ENCODE data around the gene SMTN. TPM values are rescaled to one million over a fixed set of nuclear protein-coding genes. Genes with fewer than 3 reads are reported as not detected.

SMTN gene
- total and polyA plus RNA-seq, 3 donors from 2014 or later, result 31.6 to 52.5 (median 50.1) TPM

DNA sequence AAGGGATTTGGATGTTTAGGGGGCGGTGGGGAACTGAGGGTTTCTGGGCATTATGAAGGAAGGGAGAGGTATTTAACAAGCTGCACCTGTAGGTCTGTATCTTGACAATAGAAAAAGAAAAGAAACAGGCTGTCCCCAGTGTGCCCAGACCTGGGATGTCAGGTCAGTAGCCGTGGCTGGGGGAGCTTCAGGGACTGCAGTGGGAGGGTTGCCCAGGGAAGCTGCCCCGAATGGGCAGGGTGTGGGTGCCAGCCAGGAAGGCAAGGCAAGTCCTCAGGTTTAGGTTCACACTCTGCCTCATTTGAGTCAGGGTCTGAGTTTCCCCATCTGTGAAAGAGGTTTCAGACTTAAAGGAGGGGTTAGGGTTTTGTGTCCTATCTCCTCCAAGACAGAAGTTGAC, 43.2 kb downstream of the SMTN start:
- Histone ChIP-seq H3K4me1 (peaks cover 7% of the 10 kb centered on the region), H3K9me3 (no peaks in the 10 kb centered on the region), H3K27ac (no peak overlapping the region), H3K4me3 (no peak overlapping the region), H3K27me3 (no peaks in the 10 kb centered on the region), H3K36me3 (ENCODE audit: low read depth, missing control alignments) (no peaks in the 10 kb centered on the region)
- 78 to 80% methylated on average over 3 of the region's 3 CpGs for WGBS, 2 donors
- DNase-seq, result no peak
- TF ChIP-seq, protein P1, sequence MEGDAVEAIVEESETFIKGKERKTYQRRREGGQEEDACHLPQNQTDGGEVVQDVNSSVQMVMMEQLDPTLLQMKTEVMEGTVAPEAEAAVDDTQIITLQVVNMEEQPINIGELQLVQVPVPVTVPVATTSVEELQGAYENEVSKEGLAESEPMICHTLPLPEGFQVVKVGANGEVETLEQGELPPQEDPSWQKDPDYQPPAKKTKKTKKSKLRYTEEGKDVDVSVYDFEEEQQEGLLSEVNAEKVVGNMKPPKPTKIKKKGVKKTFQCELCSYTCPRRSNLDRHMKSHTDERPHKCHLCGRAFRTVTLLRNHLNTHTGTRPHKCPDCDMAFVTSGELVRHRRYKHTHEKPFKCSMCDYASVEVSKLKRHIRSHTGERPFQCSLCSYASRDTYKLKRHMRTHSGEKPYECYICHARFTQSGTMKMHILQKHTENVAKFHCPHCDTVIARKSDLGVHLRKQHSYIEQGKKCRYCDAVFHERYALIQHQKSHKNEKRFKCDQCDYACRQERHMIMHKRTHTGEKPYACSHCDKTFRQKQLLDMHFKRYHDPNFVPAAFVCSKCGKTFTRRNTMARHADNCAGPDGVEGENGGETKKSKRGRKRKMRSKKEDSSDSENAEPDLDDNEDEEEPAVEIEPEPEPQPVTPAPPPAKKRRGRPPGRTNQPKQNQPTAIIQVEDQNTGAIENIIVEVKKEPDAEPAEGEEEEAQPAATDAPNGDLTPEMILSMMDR (IDR thresholded peaks at IDR 0.05), result no peak
- TF ChIP-seq POLR2A (IDR thresholded peaks at IDR 0.05), result no peak
- intact Hi-C loops (cut with DNase I; ENCODE audit: low total_unique reads), result no loop called here

DNA sequence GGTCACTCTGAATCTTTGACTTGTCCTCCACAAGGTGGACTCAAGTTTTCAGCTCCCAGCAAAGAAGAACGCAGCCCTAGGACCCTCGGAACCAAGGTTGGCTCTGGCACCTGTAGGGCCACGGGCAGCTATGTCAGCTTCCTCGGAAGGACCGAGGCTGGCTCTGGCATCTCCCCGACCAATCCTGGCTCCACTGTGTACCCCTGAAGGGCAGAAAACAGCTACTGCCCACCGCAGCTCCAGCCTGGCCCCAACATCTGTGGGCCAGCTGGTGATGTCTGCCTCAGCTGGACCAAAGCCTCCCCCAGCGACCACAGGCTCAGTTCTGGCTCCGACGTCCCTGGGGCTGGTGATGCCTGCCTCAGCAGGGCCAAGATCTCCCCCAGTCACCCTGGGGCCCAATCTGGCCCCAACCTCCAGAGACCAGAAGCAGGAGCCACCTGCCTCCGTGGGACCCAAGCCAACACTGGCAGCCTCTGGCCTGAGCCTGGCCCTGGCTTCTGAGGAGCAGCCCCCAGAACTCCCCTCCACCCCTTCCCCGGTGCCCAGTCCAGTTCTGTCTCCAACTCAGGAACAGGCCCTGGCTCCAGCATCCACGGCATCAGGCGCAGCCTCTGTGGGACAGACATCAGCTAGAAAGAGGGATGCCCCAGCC, 43.8 kb downstream of the SMTN start:
- TF ChIP-seq, protein P1 (IDR thresholded peaks at IDR 0.05), result no peak
- no peak for TF ChIP-seq POLR2A (IDR thresholded peaks at IDR 0.05)
- Histone ChIP-seq H3K9me3 (no peaks in the 10 kb centered on the region), H3K4me1 (peaks cover 7% of the 10 kb centered on the region), H3K27ac (no peak overlapping the region), H3K4me3 (no peak overlapping the region), H3K36me3 (ENCODE audit: low read depth, missing control alignments) (no peaks in the 10 kb centered on the region), H3K27me3 (no peaks in the 10 kb centered on the region)
- intact Hi-C loops (cut with DNase I; ENCODE audit: low total_unique reads), result no loop called here
- 79 to 89% methylated on average over 9 to 13 of the region's 14 CpGs for WGBS, 2 donors
- DNase-seq, result no peak

DNA sequence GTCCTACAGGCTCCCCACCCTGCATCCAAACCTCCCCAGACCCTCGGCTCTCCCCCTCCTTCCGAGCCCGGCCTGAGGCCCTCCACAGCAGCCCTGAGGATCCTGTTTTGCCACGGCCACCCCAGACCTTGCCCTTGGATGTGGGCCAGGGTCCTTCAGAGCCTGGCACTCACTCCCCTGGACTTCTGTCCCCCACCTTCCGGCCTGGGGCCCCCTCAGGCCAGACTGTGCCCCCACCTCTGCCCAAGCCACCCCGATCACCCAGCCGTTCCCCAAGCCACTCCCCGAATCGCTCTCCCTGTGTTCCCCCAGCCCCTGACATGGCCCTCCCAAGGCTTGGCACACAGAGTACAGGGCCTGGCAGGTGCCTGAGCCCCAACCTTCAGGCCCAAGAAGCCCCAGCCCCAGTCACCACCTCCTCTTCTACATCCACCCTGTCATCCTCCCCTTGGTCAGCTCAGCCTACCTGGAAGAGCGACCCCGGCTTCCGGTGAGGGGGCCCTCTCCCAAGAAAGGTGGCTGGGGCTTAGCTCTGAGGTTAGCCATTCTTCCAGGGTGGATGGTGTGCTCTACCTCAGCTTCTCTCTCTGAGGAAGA, 44.5 kb downstream of the SMTN start:
- H3K36me3 ChIP-seq (ENCODE audit: low read depth, missing control alignments), result no peaks in the 10 kb centered on the region
- H3K9me3 ChIP-seq, result no peaks in the 10 kb centered on the region
- peaks cover 7% of the 10 kb centered on the region for H3K4me1 ChIP-seq
- intact Hi-C loops (cut with DNase I; ENCODE audit: low total_unique reads), result no loop called here
- DNase-seq, result no peak
- TF ChIP-seq, protein P1 (IDR thresholded peaks at IDR 0.05), result no peak
- TF ChIP-seq POLR2A (IDR thresholded peaks at IDR 0.05), result no peak
- H3K27me3 ChIP-seq, result no peaks in the 10 kb centered on the region
- 85 to 93% methylated on average over 12 of the region's 12 CpGs for WGBS, 2 donors
- H3K27ac ChIP-seq, result no peak overlapping the region
- H3K4me3 ChIP-seq, result no peak overlapping the region

DNA sequence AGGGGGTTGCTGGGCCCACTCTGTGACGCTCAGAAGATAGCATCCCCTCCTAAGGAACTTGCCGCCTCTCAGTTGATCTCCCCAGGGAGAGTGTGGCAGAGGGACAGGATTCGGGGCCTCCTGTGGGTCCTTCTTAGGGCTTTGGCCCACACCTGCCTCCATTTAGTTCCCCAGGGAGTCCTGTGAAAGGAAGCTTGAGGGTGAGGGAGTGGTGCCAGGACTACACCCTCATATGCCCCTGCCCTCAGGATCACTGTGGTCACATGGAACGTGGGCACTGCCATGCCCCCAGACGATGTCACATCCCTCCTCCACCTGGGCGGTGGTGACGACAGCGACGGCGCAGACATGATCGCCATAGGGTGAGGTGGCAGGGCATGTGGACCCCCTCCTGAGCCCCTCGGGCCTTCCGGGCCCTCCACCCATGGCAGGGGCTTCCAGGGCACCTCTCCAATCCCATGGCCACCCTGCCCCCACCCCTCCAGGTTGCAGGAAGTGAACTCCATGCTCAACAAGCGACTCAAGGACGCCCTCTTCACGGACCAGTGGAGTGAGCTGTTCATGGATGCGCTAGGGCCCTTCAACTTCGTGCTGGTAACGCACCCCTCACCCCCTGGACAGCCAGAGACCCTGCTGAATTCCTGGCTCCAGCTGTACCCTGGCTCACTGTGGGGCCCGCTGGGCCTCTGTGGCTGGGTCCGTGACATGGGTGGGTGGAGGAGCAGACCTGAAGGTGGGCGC, 45.2 kb downstream of the SMTN start:
- no peak overlapping the region for H3K4me3 ChIP-seq
- no peak overlapping the region for H3K27ac ChIP-seq
- H3K36me3 ChIP-seq (ENCODE audit: low read depth, missing control alignments), result no peaks in the 10 kb centered on the region
- intact Hi-C loops (cut with DNase I; ENCODE audit: low total_unique reads), result no loop called here
- H3K9me3 ChIP-seq, result no peaks in the 10 kb centered on the region
- no peak for DNase-seq
- 91 to 100% methylated on average over 1 to 22 of the region's 22 CpGs for WGBS, 2 donors
- no peak for TF ChIP-seq POLR2A (IDR thresholded peaks at IDR 0.05)
- TF ChIP-seq, protein P1 (IDR thresholded peaks at IDR 0.05), result no peak
- peaks cover 7% of the 10 kb centered on the region for H3K4me1 ChIP-seq
- H3K27me3 ChIP-seq, result no peaks in the 10 kb centered on the region

Data from testis (tissue), 3 donors.